Rectal smooth muscle tissue (tissue), 1 donor: Measurements from ENCODE around the gene NTN4.
"Not testable (repeated sequence)": the region's sequence is repeated elsewhere in the genome, so short reads cannot be mapped to it uniquely, and the experiment has no call there.

Experiments
- H3K27ac ChIP-seq: one replicate; pipeline ENCODE4 v1.7.0; 2013; ENCODE audit warnings: low read depth, low read length, inconsistent platforms
- H3K27me3 ChIP-seq: one replicate; pipeline ENCODE4 v1.7.0; 2013; ENCODE audit warnings: low read length; ENCODE audit not compliant: control insufficient read depth, insufficient read depth
- H3K36me3 ChIP-seq: one replicate; pipeline ENCODE4 v1.7.0; 2013; ENCODE audit warnings: low read length; ENCODE audit not compliant: control insufficient read depth, insufficient read depth
- H3K4me1 ChIP-seq: one replicate; pipeline ENCODE4 v1.7.0; 2013; ENCODE audit warnings: low read length; ENCODE audit not compliant: control insufficient read depth, insufficient read depth
- H3K4me3 ChIP-seq: one replicate; pipeline ENCODE4 v1.7.0; 2013; ENCODE audit warnings: low read length
- H3K9ac ChIP-seq: one replicate; pipeline ENCODE4 v1.7.0; 2013; ENCODE audit warnings: low read length

The NTN4 gene

GRCh38 chr12:95789126-95790032 is 1.2 kb downstream of the NTN4 start:
- Histone ChIP-seq H3K27me3 (peaks cover 10% of the 10 kb centered on the region), H3K4me1 (peaks cover 6% of the 10 kb centered on the region), H3K4me3 (peak overlapping the region; percentile 71), H3K27ac (no peak overlapping the region), H3K36me3 (no peaks in the 10 kb centered on the region), H3K9ac (peak overlapping the region; percentile 39)

GRCh38 chr12:95788637-95789036 is 1.9 kb downstream of the NTN4 start:
- peaks cover 10% of the 10 kb centered on the region for H3K27me3 ChIP-seq
- H3K27ac ChIP-seq: no peak overlapping the region
- no peaks in the 10 kb centered on the region for H3K36me3 ChIP-seq
- no peak overlapping the region for H3K9ac ChIP-seq
- H3K4me3 ChIP-seq: no peak overlapping the region
- peaks cover 6% of the 10 kb centered on the region for H3K4me1 ChIP-seq

GRCh38 chr12:95787274-95787818 is 3.2 kb downstream of the NTN4 start:
- Histone ChIP-seq H3K36me3 (no peaks in the 10 kb centered on the region), H3K27ac (no peak overlapping the region), H3K27me3 (peaks cover 10% of the 10 kb centered on the region), H3K4me1 (peaks cover 6% of the 10 kb centered on the region), H3K4me3 (no peak overlapping the region), H3K9ac (no peak overlapping the region)

- Histone ChIP-seq H3K36me3 (no peaks in the 10 kb centered on the region), H3K9ac (no peak overlapping the region), H3K27me3 (peaks cover 6% of the 10 kb centered on the region), H3K27ac (no peak overlapping the region), H3K4me3 (no peak overlapping the region), H3K4me1 (peaks cover 6% of the 10 kb centered on the region)
Observed at GRCh38 chr12:95784915-95785314, 5.6 kb downstream of the NTN4 start.

GRCh38 chr12:95784286-95784685 is 6.3 kb downstream of the NTN4 start:
- H3K27me3 ChIP-seq: peaks cover 4% of the 10 kb centered on the region
- no peak overlapping the region for H3K27ac ChIP-seq
- H3K9ac ChIP-seq: no peak overlapping the region
- no peak overlapping the region for H3K4me3 ChIP-seq
- no peaks in the 10 kb centered on the region for H3K36me3 ChIP-seq
- peaks cover 2% of the 10 kb centered on the region for H3K4me1 ChIP-seq

GRCh38 chr12:95775466-95775865 is 15.1 kb downstream of the NTN4 start:
- not testable (repeated sequence) for H3K27me3 ChIP-seq, H3K36me3 ChIP-seq, H3K9ac ChIP-seq, H3K4me3 ChIP-seq, H3K27ac ChIP-seq, H3K4me1 ChIP-seq

- Histone ChIP-seq H3K36me3 (no peaks in the 10 kb centered on the region), H3K27me3 (no peaks in the 10 kb centered on the region), H3K4me1 (no peaks in the 10 kb centered on the region), H3K27ac (no peak overlapping the region), H3K9ac (no peak overlapping the region), H3K4me3 (no peak overlapping the region)
Observed at GRCh38 chr12:95774311-95775045, 16.1 kb downstream of the NTN4 start.

- no peaks in the 10 kb centered on the region for H3K27me3 ChIP-seq
- H3K27ac ChIP-seq: no peak overlapping the region
- H3K4me1 ChIP-seq: no peaks in the 10 kb centered on the region
- no peak overlapping the region for H3K4me3 ChIP-seq
- no peak overlapping the region for H3K9ac ChIP-seq
- H3K36me3 ChIP-seq: no peaks in the 10 kb centered on the region
Observed at GRCh38 chr12:95773320-95773719, 17.2 kb downstream of the NTN4 start.

GRCh38 chr12:95767703-95768102 is 22.9 kb downstream of the NTN4 start:
- H3K36me3 ChIP-seq: no peaks in the 10 kb centered on the region
- H3K27ac ChIP-seq: no peak overlapping the region
- no peaks in the 10 kb centered on the region for H3K27me3 ChIP-seq
- no peak overlapping the region for H3K4me3 ChIP-seq
- no peak overlapping the region for H3K9ac ChIP-seq
- H3K4me1 ChIP-seq: no peaks in the 10 kb centered on the region

GRCh38 chr12:95766356-95767019 is 24.1 kb downstream of the NTN4 start:
- no peak overlapping the region for H3K27ac ChIP-seq
- no peak overlapping the region for H3K9ac ChIP-seq
- H3K36me3 ChIP-seq: no peaks in the 10 kb centered on the region
- H3K4me3 ChIP-seq: no peak overlapping the region
- H3K4me1 ChIP-seq: no peaks in the 10 kb centered on the region
- H3K27me3 ChIP-seq: no peaks in the 10 kb centered on the region

- H3K36me3 ChIP-seq: no peaks in the 10 kb centered on the region
- H3K27me3 ChIP-seq: no peaks in the 10 kb centered on the region
- no peak overlapping the region for H3K27ac ChIP-seq
- no peaks in the 10 kb centered on the region for H3K4me1 ChIP-seq
- H3K4me3 ChIP-seq: no peak overlapping the region
- no peak overlapping the region for H3K9ac ChIP-seq
Observed at GRCh38 chr12:95764848-95765247, 25.7 kb downstream of the NTN4 start.

GRCh38 chr12:95763809-95764253 is 26.7 kb downstream of the NTN4 start:
- H3K36me3 ChIP-seq: no peaks in the 10 kb centered on the region
- H3K4me1 ChIP-seq: no peaks in the 10 kb centered on the region
- H3K27me3 ChIP-seq: no peaks in the 10 kb centered on the region
- H3K9ac ChIP-seq: no peak overlapping the region
- no peak overlapping the region for H3K27ac ChIP-seq
- no peak overlapping the region for H3K4me3 ChIP-seq
